Type B pancreatic cell (in vitro differentiated cells): Measurements from ENCODE around the gene TBC1D2. TPM values are rescaled to one million over a fixed set of nuclear protein-coding genes. Genes with fewer than 3 reads are reported as not detected.

Experiments used
- DNase-seq: peaks from one replicate; pipeline ENCODE4 v3.0.0; 2021; ENCODE audit warnings: mixed read lengths; ENCODE audit not compliant: unreplicated experiment; ENCODE audit errors: extremely low spot score
- H3K27ac Mint-ChIP-seq: 2 replicates; pipeline ENCODE4 v1.8.0; 2021; ENCODE audit warnings: mild to moderate bottlenecking, mixed read lengths
- H3K27me3 Mint-ChIP-seq: 2 replicates; pipeline ENCODE4 v1.8.0; 2021; ENCODE audit warnings: mixed read lengths
- H3K36me3 Mint-ChIP-seq: 2 replicates; pipeline ENCODE4 v1.8.0; 2021; ENCODE audit warnings: mixed read lengths
- H3K4me1 Mint-ChIP-seq: one replicate; pipeline ENCODE4 v1.8.0; 2021; ENCODE audit warnings: mixed read lengths; ENCODE audit not compliant: unreplicated experiment
- H3K4me3 Mint-ChIP-seq: 2 replicates; pipeline ENCODE4 v1.8.0; 2021; ENCODE audit warnings: mild to moderate bottlenecking, mixed read lengths
- H3K9me3 Mint-ChIP-seq: 2 replicates; pipeline ENCODE4 v1.8.0; 2021; ENCODE audit warnings: mixed read lengths
- CTCF ChIP-seq: fragments of 200-600 bp; sonication (generic); conservative IDR thresholded peaks from 2 replicates; pipeline ENCODE4 v1.5.0; 2021; ENCODE audit warnings: antibody characterized with exemption, mild to moderate bottlenecking
- microRNA-seq: library from miRNA; unstranded; fragments of <30 nt; microRNA quantifications from one replicate; pipeline ENCODE4, GENCODE V29; 2020
- total RNA-seq: library from RNA; stranded (reverse); gene quantifications from 2 replicates; pipeline ENCODE4 v1.2.1, GENCODE V29; 2021; ENCODE audit warnings: low replicate concordance

TBC1D2 gene
- total RNA-seq, 1 donor from 2014 or later, result 9.4 TPM

DNA sequence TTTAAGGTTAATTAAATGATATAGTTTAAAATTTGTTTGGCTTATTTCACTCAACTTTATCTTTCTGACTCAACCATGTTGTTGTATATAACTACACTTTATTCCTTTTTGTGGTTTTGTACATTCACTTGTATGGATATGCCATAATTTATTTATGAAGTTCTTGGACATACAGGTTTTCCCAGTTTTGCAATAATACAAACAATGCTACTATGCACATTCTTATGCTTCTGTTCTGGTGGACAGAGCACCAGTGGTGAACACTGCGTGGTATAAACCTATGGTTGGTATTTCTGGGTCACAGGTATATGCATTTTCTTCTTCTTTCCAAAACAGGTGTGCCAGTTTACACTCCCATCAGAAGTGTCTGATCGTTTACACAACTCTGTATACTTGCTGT is 100.8 kb downstream of the TBC1D2 start:
- peak overlapping the region; percentile 79 for H3K27ac Mint-ChIP-seq

GRCh38 chr9:98152526-98152925 is 102.9 kb downstream of the TBC1D2 start:
- H3K9me3 Mint-ChIP-seq, result no peaks in the 10 kb centered on the region
- DNase-seq, result no peak
- H3K27ac Mint-ChIP-seq, result no peak overlapping the region
- H3K36me3 Mint-ChIP-seq, result peaks cover 4% of the 10 kb centered on the region
- peaks cover 7% of the 10 kb centered on the region for H3K4me1 Mint-ChIP-seq
- H3K4me3 Mint-ChIP-seq, result no peak overlapping the region
- no peak for TF ChIP-seq CTCF
- no peaks in the 10 kb centered on the region for H3K27me3 Mint-ChIP-seq

More for the DNA sequence above, 100.8 kb downstream of the TBC1D2 start:
- Mint-ChIP-seq H3K4me3 (peak overlapping the region; percentile 36), H3K4me1 (peaks cover 7% of the 10 kb centered on the region), H3K9me3 (no peaks in the 10 kb centered on the region), H3K36me3 (peaks cover 4% of the 10 kb centered on the region), H3K27me3 (no peaks in the 10 kb centered on the region)
- TF ChIP-seq CTCF, result no peak
- DNase-seq, result no peak

DNA sequence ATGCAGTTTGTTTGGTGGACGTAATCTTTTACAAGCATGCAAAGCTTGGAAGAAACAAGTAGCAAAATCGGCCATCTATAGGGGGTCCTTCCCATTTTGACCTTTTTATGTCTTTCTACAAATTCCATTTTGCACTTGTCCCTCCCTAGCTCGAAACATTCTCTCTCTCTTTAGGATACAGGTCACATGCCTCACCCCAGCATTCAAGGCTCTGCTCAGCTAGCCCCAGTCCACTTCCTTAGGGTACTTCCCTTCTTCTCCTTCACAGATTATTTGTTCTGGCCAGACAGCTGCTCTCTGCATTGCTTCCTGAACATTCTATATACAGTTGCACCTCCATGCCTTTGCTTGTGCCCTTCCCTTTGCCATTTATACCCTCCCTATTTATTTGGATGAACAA is 104.7 kb downstream of the TBC1D2 start:
- Mint-ChIP-seq H3K4me3 (no peak overlapping the region), H3K27me3 (no peaks in the 10 kb centered on the region), H3K36me3 (no peaks in the 10 kb centered on the region), H3K4me1 (peaks cover 12% of the 10 kb centered on the region), H3K27ac (no peak overlapping the region), H3K9me3 (no peaks in the 10 kb centered on the region)
- DNase-seq, result no peak
- no peak for TF ChIP-seq CTCF

DNA sequence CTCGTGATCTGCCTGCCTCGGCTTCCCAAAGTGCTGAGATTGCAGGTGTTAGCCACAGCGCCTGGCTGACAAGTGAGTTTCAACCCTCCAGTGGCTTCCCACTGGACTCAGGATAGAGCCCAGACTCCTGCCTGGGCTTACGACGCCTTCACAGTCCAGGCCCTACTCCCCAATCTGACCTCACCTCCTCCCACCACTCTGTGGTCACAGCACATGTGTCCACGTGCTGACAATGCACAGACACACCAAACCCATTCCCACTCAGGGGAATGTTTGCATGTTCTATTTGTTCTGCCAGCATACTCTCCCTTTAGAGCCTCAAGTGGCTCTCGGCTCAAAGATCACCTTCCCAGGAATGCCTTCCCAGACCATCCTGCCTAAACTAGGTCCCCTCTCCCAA is 105.3 kb downstream of the TBC1D2 start:
- Mint-ChIP-seq H3K9me3 (no peaks in the 10 kb centered on the region), H3K4me3 (no peak overlapping the region), H3K4me1 (peaks cover 15% of the 10 kb centered on the region), H3K27me3 (no peaks in the 10 kb centered on the region), H3K36me3 (no peaks in the 10 kb centered on the region), H3K27ac (peak overlapping the region; percentile 54)
- TF ChIP-seq CTCF, result no peak
- no peak for DNase-seq

DNA sequence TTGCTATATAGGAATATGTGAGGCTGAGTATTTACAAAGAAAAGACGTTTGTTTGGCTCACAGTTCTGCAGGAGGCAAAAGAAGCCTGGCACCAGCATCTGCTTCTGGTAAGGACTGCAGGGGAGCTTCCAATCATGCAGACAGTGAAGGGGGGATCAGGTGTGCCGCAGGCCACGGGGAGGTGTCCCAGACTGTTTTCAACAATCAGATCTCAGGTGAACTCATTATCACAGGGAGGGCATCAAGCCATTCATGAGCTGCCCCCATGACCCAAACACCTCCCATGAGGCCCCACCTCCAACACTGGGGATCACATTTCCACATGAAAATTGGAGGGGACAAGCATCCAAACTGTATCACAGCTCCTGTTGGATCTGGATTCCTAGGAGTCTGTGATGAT is 106.0 kb downstream of the TBC1D2 start:
- H3K36me3 Mint-ChIP-seq, result no peaks in the 10 kb centered on the region
- H3K9me3 Mint-ChIP-seq, result no peaks in the 10 kb centered on the region
- H3K27ac Mint-ChIP-seq, result no peak overlapping the region
- H3K4me3 Mint-ChIP-seq, result no peak overlapping the region
- no peak for TF ChIP-seq CTCF
- DNase-seq, result no peak
- peaks cover 15% of the 10 kb centered on the region for H3K4me1 Mint-ChIP-seq
- no peaks in the 10 kb centered on the region for H3K27me3 Mint-ChIP-seq

Small RNA genes lying within 50 kb of the gene (microRNA-seq; reads per million reads assigned to microRNA genes)
- not detected for gene MIR6854

Other genes starting within 250 kb of the TBC1D2 start
- gene NANS, start 198.9 kb downstream of the TBC1D2 start, total RNA-seq, result 44.6 and 48.1 TPM in 2 replicates
- gene TRIM14, start 136.4 kb downstream of the TBC1D2 start, total RNA-seq, result 9.9 and 18.8 TPM in 2 replicates
- 9.9 and 28.5 TPM in 2 replicates for gene CORO2A, start 63.0 kb downstream of the TBC1D2 start, total RNA-seq